Activated T-cell treated with anti-CD3 and anti-CD28 coated beads, Interleukin-2, amount 50 U/mL, for 24 hours (primary cell): ENCODE measurements around the gene RPL41.
"Not testable (repeated sequence)": the region's sequence is repeated elsewhere in the genome, so short reads cannot be mapped to it uniquely, and the experiment has no call there.

ENCODE experiments used
- DNase-seq: peaks from one replicate; pipeline ENCODE4 v3.0.0-alpha.2; 2020
- H3K27ac Mint-ChIP-seq: 2 replicates; pipeline ENCODE4 v1.8.0; 2020; ENCODE audit warnings: mild to moderate bottlenecking, mixed read lengths
- H3K27me3 Mint-ChIP-seq: 2 replicates; pipeline ENCODE4 v1.8.0; 2020; ENCODE audit warnings: mixed read lengths
- H3K36me3 Mint-ChIP-seq: 2 replicates; pipeline ENCODE4 v1.8.0; 2020; ENCODE audit warnings: low read depth, mixed read lengths
- H3K4me1 Mint-ChIP-seq: 2 replicates; pipeline ENCODE4 v1.8.0; 2020; ENCODE audit warnings: low read depth, mixed read lengths
- H3K4me3 Mint-ChIP-seq: 2 replicates; pipeline ENCODE4 v1.8.0; 2020; ENCODE audit warnings: mild to moderate bottlenecking, moderate library complexity, mixed read lengths
- H3K9me3 Mint-ChIP-seq: 2 replicates; pipeline ENCODE4 v1.8.0; 2020; ENCODE audit warnings: mixed read lengths

Gene RPL41

GRCh38 chr12:56152132-56152755 lies 35.8 kb downstream of the RPL41 start, which contains the start of gene MYL6B:
TSS of gene MYL6B (plus strand) at chr12:56152587. CDS start at chr12:56153919, 1,332 bp downstream.
- Mint-ChIP-seq H3K36me3 (peaks cover 32% of the 10 kb centered on the region), H3K4me3 (peak within 1 kb of the TSS; percentile 91), H3K9me3 (no peaks in the 10 kb centered on the region), H3K4me1 (peaks cover 43% of the 10 kb centered on the region), H3K27me3 (no peaks in the 10 kb centered on the region), H3K27ac (peak within 1 kb of the TSS; percentile 97)
- peak; percentile 94 for DNase-seq

GRCh38 chr12:56152756-56153677 lies 36.6 kb downstream of the RPL41 start:
- H3K9me3 Mint-ChIP-seq = no peaks in the 10 kb centered on the region
- H3K27ac Mint-ChIP-seq = peak overlapping the region; percentile 97
- no peaks in the 10 kb centered on the region for H3K27me3 Mint-ChIP-seq

GRCh38 chr12:56153678-56154065 lies 37.2 kb downstream of the RPL41 start:
- DNase-seq = no peak
- H3K4me1 Mint-ChIP-seq = peaks cover 48% of the 10 kb centered on the region
- H3K36me3 Mint-ChIP-seq = peaks cover 44% of the 10 kb centered on the region
- no peaks in the 10 kb centered on the region for H3K27me3 Mint-ChIP-seq
- peak overlapping the region; percentile 91 for H3K4me3 Mint-ChIP-seq
- no peak overlapping the region for H3K27ac Mint-ChIP-seq
- H3K9me3 Mint-ChIP-seq = no peaks in the 10 kb centered on the region

More at GRCh38 chr12:56152756-56153677, 36.6 kb downstream of the RPL41 start:
- no peak for DNase-seq
- peak overlapping the region; percentile 91 for H3K4me3 Mint-ChIP-seq
- H3K4me1 Mint-ChIP-seq = peaks cover 48% of the 10 kb centered on the region
- peaks cover 37% of the 10 kb centered on the region for H3K36me3 Mint-ChIP-seq

GRCh38 chr12:56154246-56154771 lies 37.9 kb downstream of the RPL41 start:
- peaks cover 52% of the 10 kb centered on the region for H3K4me1 Mint-ChIP-seq
- no peak overlapping the region for H3K4me3 Mint-ChIP-seq
- DNase-seq = no peak

GRCh38 chr12:56154818-56155217 lies 38.4 kb downstream of the RPL41 start:
- H3K4me3 Mint-ChIP-seq = no peak overlapping the region
- H3K27ac Mint-ChIP-seq = peak overlapping the region; percentile 15
- H3K27me3 Mint-ChIP-seq = no peaks in the 10 kb centered on the region
- no peak for DNase-seq
- no peaks in the 10 kb centered on the region for H3K9me3 Mint-ChIP-seq
- peaks cover 57% of the 10 kb centered on the region for H3K4me1 Mint-ChIP-seq
- H3K36me3 Mint-ChIP-seq = peaks cover 55% of the 10 kb centered on the region

More at GRCh38 chr12:56154246-56154771, 37.9 kb downstream of the RPL41 start:
- Mint-ChIP-seq H3K9me3 (no peaks in the 10 kb centered on the region), H3K27me3 (no peaks in the 10 kb centered on the region), H3K36me3 (peaks cover 50% of the 10 kb centered on the region), H3K27ac (no peak overlapping the region)

GRCh38 chr12:56155256-56155845 lies 38.9 kb downstream of the RPL41 start:
- Mint-ChIP-seq H3K27ac (peak overlapping the region; percentile 15), H3K36me3 (peaks cover 61% of the 10 kb centered on the region), H3K9me3 (no peaks in the 10 kb centered on the region), H3K4me1 (peaks cover 59% of the 10 kb centered on the region), H3K27me3 (no peaks in the 10 kb centered on the region), H3K4me3 (no peak overlapping the region)
- no peak for DNase-seq

GRCh38 chr12:56156464-56157200 lies 40.2 kb downstream of the RPL41 start:
- H3K36me3 Mint-ChIP-seq = peaks cover 73% of the 10 kb centered on the region
- peaks cover 58% of the 10 kb centered on the region for H3K4me1 Mint-ChIP-seq
- H3K9me3 Mint-ChIP-seq, DNase-seq, H3K27me3 Mint-ChIP-seq: not testable (repeated sequence)
- H3K27ac Mint-ChIP-seq = peak overlapping the region; percentile 99
- H3K4me3 Mint-ChIP-seq = peak overlapping the region; percentile 99

- Mint-ChIP-seq H3K36me3 (peaks cover 75% of the 10 kb centered on the region), H3K4me1 (peaks cover 54% of the 10 kb centered on the region)
Observed at GRCh38 chr12:56157201-56158028, 41.0 kb downstream of the RPL41 start.

GRCh38 chr12:56158029-56158925 lies 41.8 kb downstream of the RPL41 start, which contains the start of gene MYL6:
TSS of gene MYL6 (plus strand) at chr12:56158359. CDS start at chr12:56158402, 43 bp downstream.
- DNase-seq = peak; percentile 86
- no peaks in the 10 kb centered on the region for H3K27me3 Mint-ChIP-seq
- peaks cover 48% of the 10 kb centered on the region for H3K4me1 Mint-ChIP-seq
- H3K27ac Mint-ChIP-seq = peak within 1 kb of the TSS; percentile 99
- peak within 1 kb of the TSS; percentile 99 for H3K4me3 Mint-ChIP-seq
- peaks cover 82% of the 10 kb centered on the region for H3K36me3 Mint-ChIP-seq
- H3K9me3 Mint-ChIP-seq = no peaks in the 10 kb centered on the region

More at GRCh38 chr12:56157201-56158028, 41.0 kb downstream of the RPL41 start:
- peak overlapping the region; percentile 99 for H3K27ac Mint-ChIP-seq
- H3K9me3 Mint-ChIP-seq = no peaks in the 10 kb centered on the region
- H3K27me3 Mint-ChIP-seq = no peaks in the 10 kb centered on the region
- DNase-seq = peak; percentile 74
- peak overlapping the region; percentile 99 for H3K4me3 Mint-ChIP-seq

GRCh38 chr12:56158926-56159461 lies 42.6 kb downstream of the RPL41 start:
- no peaks in the 10 kb centered on the region for H3K9me3 Mint-ChIP-seq
- H3K4me1 Mint-ChIP-seq = peaks cover 44% of the 10 kb centered on the region
- peak overlapping the region; percentile 99 for H3K27ac Mint-ChIP-seq
- no peak for DNase-seq
- H3K4me3 Mint-ChIP-seq = peak overlapping the region; percentile 99
- H3K27me3 Mint-ChIP-seq = no peaks in the 10 kb centered on the region
- peaks cover 89% of the 10 kb centered on the region for H3K36me3 Mint-ChIP-seq

- no peak for DNase-seq
Observed at GRCh38 chr12:56159482-56160192, 43.2 kb downstream of the RPL41 start.

More at GRCh38 chr12:56159482-56160192, 43.2 kb downstream of the RPL41 start:
- Mint-ChIP-seq H3K9me3 (no peaks in the 10 kb centered on the region), H3K36me3 (peaks cover 93% of the 10 kb centered on the region), H3K4me1 (peaks cover 43% of the 10 kb centered on the region), H3K4me3 (peak overlapping the region; percentile 99), H3K27me3 (no peaks in the 10 kb centered on the region), H3K27ac (peak overlapping the region; percentile 99)
